Erythroblast (primary cell): ENCODE results near the gene C1RL.
A peak's percentile ranks its signal among the peaks of the same experiment; 100 is the strongest.
"Not testable (repeated sequence)": the region's sequence is repeated elsewhere in the genome, so short reads cannot be mapped to it uniquely, and the experiment has no call there.

ENCODE experiments used
- DNase-seq, 2 experiments: peaks; one replicate each; lab custom pipeline; 2025; lab: John Stamatoyannopoulos, UW
- GATA1 ChIP-seq: IDR thresholded peaks from 2 replicates; pipeline ENCODE4 v1.6.1; 2011; ENCODE audit warnings: low read depth, mild to moderate bottlenecking, control low read depth, low read length, moderate library complexity
- POLR2A ChIP-seq: IDR thresholded peaks from 2 replicates; pipeline ENCODE4 v1.6.1; 2011; ENCODE audit warnings: mild to moderate bottlenecking, low read length

The C1RL gene

GRCh38 chr12:7064516-7064915 is 44.5 kb downstream of the C1RL start:
- TF ChIP-seq POLR2A (no peak), GATA1 (no peak)
- no peak for DNase-seq

- TF ChIP-seq POLR2A (no peak), GATA1 (no peak)
- DNase-seq = no peak
Measured at GRCh38 chr12:7061596-7061995, 47.4 kb downstream of the C1RL start.

GRCh38 chr12:7061138-7061537 is 47.9 kb downstream of the C1RL start:
- TF ChIP-seq GATA1 (no peak), POLR2A (no peak)
- DNase-seq = no peak

- DNase-seq = no peak
- TF ChIP-seq GATA1 (no peak), POLR2A (no peak)
Measured at GRCh38 chr12:7060353-7060954, 48.6 kb downstream of the C1RL start, which contains the start of gene C1S. C1S (plus strand) TSS chr12:7060718; CDS start chr12:7061913, 1,195 bp downstream.

- no peak for DNase-seq
- no peak for TF ChIP-seq GATA1
- no peak for TF ChIP-seq POLR2A
Measured at GRCh38 chr12:7059780-7060179, 49.2 kb downstream of the C1RL start.

- TF ChIP-seq GATA1 = no peak
- TF ChIP-seq POLR2A = no peak
- DNase-seq = no peak
Measured at GRCh38 chr12:7058850-7059395, 50.1 kb downstream of the C1RL start.

- DNase-seq = peak; percentile 11 to 55
Measured at GRCh38 chr12:7058163-7058845, 50.7 kb downstream of the C1RL start.

GRCh38 chr12:7055736-7056135 is 53.3 kb downstream of the C1RL start:
- DNase-seq = not testable (repeated sequence)

More at GRCh38 chr12:7058163-7058845, 50.7 kb downstream of the C1RL start:
- TF ChIP-seq POLR2A (no peak), GATA1 (no peak)

- TF ChIP-seq GATA1 = no peak
- no peak for TF ChIP-seq POLR2A
- DNase-seq = no peak
Measured at GRCh38 chr12:7054925-7055324, 54.1 kb downstream of the C1RL start.

GRCh38 chr12:7049973-7050372 is 59.0 kb downstream of the C1RL start:
- not testable (repeated sequence) for DNase-seq

- not testable (repeated sequence) for DNase-seq
Measured at GRCh38 chr12:7049445-7049951, 59.5 kb downstream of the C1RL start.

- no peak for DNase-seq
- TF ChIP-seq GATA1 = no peak
- no peak for TF ChIP-seq POLR2A
Measured at GRCh38 chr12:7047306-7047705, 61.7 kb downstream of the C1RL start.

- no peak for DNase-seq
- no peak for TF ChIP-seq POLR2A
- no peak for TF ChIP-seq GATA1
Measured at GRCh38 chr12:7046383-7047105, 62.5 kb downstream of the C1RL start.

GRCh38 chr12:7045913-7046312 is 63.1 kb downstream of the C1RL start:
- no peak for DNase-seq
- TF ChIP-seq POLR2A (no peak), GATA1 (no peak)
